ENCODE data around the gene TOR1AIP2. TPM values are rescaled to one million over a fixed set of nuclear protein-coding genes. Genes with fewer than 3 reads are reported as not detected.

Gene TOR1AIP2
- total RNA-seq, 4 donors from 2014 or later = 61.5 to 73.8 (median 68.0) TPM

DNA sequence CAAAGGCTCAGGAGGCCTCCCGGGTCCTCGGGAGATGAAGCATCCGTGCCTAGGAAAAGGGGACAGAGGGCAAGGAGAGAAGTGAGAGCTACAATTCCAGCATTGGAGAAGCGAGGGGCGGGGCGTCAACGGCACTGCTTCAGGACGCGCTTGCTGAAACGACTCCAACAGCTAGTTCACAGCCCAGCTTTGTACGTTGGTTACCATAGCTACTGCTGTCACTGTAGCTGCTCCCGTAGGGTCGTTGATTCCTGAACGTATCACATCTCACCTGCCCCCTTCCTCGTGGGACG is 63.1 kb downstream of the TOR1AIP2 start:
- WGBS, 2 donors (ENCODE audit: low coverage in 1 of 2) = 4% methylated on average over 5 of the region's 16 CpGs; no CpG with 5 or more reads in 1 of the 2 donors
- Histone ChIP-seq H3K4me1 (peaks cover 0 to 26% (median 14%) of the 10 kb centered on the region in 3 donors), H3K27ac (peak overlapping the region in 2 of 4 donors; percentile 29 to 59)

DNA sequence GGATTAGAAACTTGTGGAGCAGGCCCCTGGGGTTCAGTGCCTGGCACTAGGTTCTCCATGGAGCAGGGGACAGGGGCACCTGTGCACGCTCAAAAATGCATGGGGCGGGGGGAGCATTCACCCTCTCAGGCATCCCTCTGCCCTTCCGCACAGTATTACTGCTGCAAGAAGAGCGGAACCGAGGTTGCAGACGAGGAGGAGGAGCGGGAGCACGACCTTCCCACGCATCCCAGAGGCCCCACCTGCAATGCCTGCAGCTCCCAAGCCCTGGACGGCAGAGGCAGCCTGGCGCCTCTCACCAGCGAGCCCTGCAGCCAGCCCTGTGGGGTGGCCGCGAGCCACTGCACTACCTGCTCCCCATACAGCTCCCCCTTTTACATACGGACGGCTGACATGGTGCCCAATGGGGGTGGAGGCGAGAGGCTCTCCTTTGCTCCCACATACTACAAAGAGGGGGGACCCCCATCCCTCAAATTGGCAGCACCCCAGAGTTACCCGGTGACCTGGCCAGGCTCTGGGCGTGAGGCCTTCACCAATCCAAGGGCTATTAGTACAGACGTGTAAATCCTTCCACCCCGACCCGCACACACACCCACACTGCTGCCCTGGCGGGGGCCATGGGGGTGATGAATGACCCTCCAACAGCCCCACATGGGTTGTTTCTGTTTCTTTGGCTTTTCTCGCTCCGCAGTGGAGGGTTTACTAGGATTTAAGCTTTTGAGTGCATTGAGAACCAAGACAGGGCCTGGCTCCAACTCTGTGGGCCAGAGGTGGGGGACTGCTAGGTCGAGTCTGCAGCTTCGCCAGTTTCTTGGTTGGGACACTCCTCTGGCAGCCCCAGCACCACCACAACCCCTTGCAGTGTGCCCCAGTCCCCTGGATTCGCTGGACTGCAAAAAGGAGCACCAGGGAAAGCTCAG is 63.7 kb downstream of the TOR1AIP2 start:
- TF ChIP-seq, protein P1, sequence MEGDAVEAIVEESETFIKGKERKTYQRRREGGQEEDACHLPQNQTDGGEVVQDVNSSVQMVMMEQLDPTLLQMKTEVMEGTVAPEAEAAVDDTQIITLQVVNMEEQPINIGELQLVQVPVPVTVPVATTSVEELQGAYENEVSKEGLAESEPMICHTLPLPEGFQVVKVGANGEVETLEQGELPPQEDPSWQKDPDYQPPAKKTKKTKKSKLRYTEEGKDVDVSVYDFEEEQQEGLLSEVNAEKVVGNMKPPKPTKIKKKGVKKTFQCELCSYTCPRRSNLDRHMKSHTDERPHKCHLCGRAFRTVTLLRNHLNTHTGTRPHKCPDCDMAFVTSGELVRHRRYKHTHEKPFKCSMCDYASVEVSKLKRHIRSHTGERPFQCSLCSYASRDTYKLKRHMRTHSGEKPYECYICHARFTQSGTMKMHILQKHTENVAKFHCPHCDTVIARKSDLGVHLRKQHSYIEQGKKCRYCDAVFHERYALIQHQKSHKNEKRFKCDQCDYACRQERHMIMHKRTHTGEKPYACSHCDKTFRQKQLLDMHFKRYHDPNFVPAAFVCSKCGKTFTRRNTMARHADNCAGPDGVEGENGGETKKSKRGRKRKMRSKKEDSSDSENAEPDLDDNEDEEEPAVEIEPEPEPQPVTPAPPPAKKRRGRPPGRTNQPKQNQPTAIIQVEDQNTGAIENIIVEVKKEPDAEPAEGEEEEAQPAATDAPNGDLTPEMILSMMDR (IDR thresholded peaks at IDR 0.05) = no peak
- no peak for TF ChIP-seq EP300 (IDR thresholded peaks at IDR 0.05)
- TF ChIP-seq POLR2A (IDR thresholded peaks at IDR 0.05) = no peak
- TF ChIP-seq POLR2AphosphoS5 (IDR thresholded peaks at IDR 0.05) = no peak
- Histone ChIP-seq H3K27me3 (peaks cover 20% of the 10 kb centered on the region), H3K36me3 (no peaks in the 10 kb centered on the region), H3K4me3 (peak overlapping the region in 1 of 2 donors; percentile 50), H3K27ac (peak overlapping the region in 1 of 4 donors; percentile 59), H3K9me3 (no peaks in the 10 kb centered on the region), H3K4me1 (peaks cover 0 to 27% (median 14%) of the 10 kb centered on the region in 3 donors)
- WGBS, 2 donors (ENCODE audit: low coverage in 1 of 2) = 89% methylated on average over 5 to 7 of the region's 28 CpGs
- ATAC-seq = no peak

More for the DNA sequence above, 63.1 kb downstream of the TOR1AIP2 start:
- no peaks in the 10 kb centered on the region for H3K36me3 ChIP-seq
- peak; percentile 63 for ATAC-seq
- H3K27me3 ChIP-seq = peaks cover 20% of the 10 kb centered on the region
- TF ChIP-seq POLR2A (IDR thresholded peaks at IDR 0.05) = no peak
- no peak for TF ChIP-seq POLR2AphosphoS5 (IDR thresholded peaks at IDR 0.05)
- TF ChIP-seq, protein P1 (IDR thresholded peaks at IDR 0.05) = no peak
- no peak for TF ChIP-seq EP300 (IDR thresholded peaks at IDR 0.05)
- H3K4me3 ChIP-seq = peak overlapping the region; percentile 13 to 50
- no peaks in the 10 kb centered on the region for H3K9me3 ChIP-seq

DNA sequence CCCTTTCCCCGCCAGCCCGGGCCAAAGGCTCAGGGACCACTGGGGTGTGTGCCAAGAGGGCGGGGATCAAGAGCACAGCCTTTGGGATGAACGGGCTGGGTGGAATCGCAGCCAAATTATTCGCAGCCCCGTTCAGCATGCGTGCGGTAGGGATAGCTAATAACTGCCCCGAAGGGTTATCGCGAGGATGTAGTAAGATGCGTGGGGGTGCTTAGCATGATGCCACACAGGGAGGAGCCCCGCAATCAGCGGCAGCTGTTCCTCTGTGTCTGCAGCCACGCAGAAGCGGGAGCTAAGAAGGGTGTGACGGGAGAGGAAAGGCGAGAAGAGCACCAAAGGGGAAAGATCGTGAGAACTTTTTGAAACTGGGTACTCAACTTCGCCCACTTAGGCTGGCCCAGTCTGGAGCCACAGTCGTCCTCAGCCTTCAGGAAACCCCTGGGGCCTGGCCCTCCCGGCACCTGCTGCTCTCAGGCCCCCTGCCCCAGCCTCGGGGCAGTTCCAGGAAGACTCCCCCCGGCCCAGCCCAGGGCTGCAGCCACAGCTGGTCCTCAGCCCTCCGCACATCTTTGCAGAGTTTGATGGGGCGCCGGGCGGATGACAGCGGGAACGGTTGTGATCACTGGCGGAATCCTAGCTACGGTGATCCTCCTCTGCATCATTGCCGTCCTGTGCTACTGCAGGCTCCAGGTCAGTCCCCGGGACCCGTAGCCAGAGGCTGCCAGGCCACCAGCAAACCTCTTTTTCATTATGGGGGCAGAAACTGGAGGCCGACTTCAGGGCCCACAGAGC is 64.9 kb downstream of the TOR1AIP2 start:
- Histone ChIP-seq H3K27me3 (peaks cover 20% of the 10 kb centered on the region), H3K36me3 (no peaks in the 10 kb centered on the region), H3K4me3 (no peak overlapping the region), H3K9me3 (no peaks in the 10 kb centered on the region), H3K4me1 (peaks cover 0 to 27% (median 14%) of the 10 kb centered on the region in 3 donors), H3K27ac (no peak overlapping the region)
- no peak for ATAC-seq
- 70 to 71% methylated on average over 6 to 19 of the region's 37 CpGs for WGBS, 2 donors (ENCODE audit: low coverage in 1 of 2)
- TF ChIP-seq POLR2AphosphoS5 (IDR thresholded peaks at IDR 0.05) (no peak), POLR2A (IDR thresholded peaks at IDR 0.05) (no peak), EP300 (IDR thresholded peaks at IDR 0.05) (no peak)
- TF ChIP-seq, protein P1 (IDR thresholded peaks at IDR 0.05) = no peak

DNA sequence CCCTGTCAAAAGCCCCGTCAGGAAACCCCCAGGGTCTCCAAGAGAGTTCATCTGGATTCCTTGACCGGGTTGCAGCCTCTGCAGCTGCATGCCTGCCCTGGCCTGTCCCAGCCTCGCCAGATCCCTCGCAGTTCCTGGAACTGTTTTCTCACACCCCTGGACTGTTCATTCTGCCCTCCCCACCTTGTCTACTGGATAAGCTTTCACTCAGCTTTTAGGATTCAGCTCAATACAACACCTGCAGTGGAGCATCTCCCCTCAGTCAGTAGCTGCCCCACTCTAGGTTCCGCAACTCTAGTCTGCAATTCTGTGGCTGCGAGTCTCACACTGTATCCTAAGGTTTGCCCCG is 67.3 kb downstream of the TOR1AIP2 start:
- Histone ChIP-seq H3K4me1 (peaks cover 0 to 20% (median 8%) of the 10 kb centered on the region in 3 donors), H3K27me3 (peaks cover 20% of the 10 kb centered on the region), H3K4me3 (no peak overlapping the region), H3K36me3 (no peaks in the 10 kb centered on the region), H3K9me3 (no peaks in the 10 kb centered on the region), H3K27ac (no peak overlapping the region)
- WGBS, 2 donors (ENCODE audit: low coverage in 1 of 2) = 68 to 84% methylated on average over 3 to 6 of the region's 7 CpGs
- TF ChIP-seq POLR2A (IDR thresholded peaks at IDR 0.05) = no peak
- TF ChIP-seq EP300 (IDR thresholded peaks at IDR 0.05) = no peak
- TF ChIP-seq POLR2AphosphoS5 (IDR thresholded peaks at IDR 0.05) = no peak
- TF ChIP-seq, protein P1 (IDR thresholded peaks at IDR 0.05) = no peak
- no peak for ATAC-seq

All from gastroesophageal sphincter (tissue), 4 donors.